Activated T-cell treated with anti-CD3 and anti-CD28 coated beads, Interleukin-2, amount 50 U/mL, for 4 hours (primary cell): Measurements from ENCODE around the gene RACK1. TPM values are rescaled to one million over a fixed set of nuclear protein-coding genes. Genes with fewer than 3 reads are reported as not detected.

ENCODE experiments used
- ATAC-seq, 2 donors: fragments of 200-7000 bp; cut with Tn5 transposase; one replicate each; pipeline ENCODE4 v1.10.0; 2021
- DNase-seq: peaks from one replicate; pipeline ENCODE4 v3.0.0-alpha.2; 2020
- H3K27me3 Mint-ChIP-seq: one replicate; pipeline ENCODE4 v1.8.0; 2021; ENCODE audit warnings: low read depth, mixed read lengths
- H3K36me3 Mint-ChIP-seq: one replicate; pipeline ENCODE4 v1.8.0; 2022; ENCODE audit warnings: mixed read lengths; ENCODE audit not compliant: insufficient read depth
- H3K4me1 Mint-ChIP-seq: one replicate; pipeline ENCODE4 v1.8.0; 2021; ENCODE audit warnings: low read depth, mixed read lengths
- H3K4me3 Mint-ChIP-seq: one replicate; pipeline ENCODE4 v1.8.0; 2021; ENCODE audit warnings: mild to moderate bottlenecking, moderate library complexity, mixed read lengths
- H3K9me3 Mint-ChIP-seq: one replicate; pipeline ENCODE4 v1.8.0; 2021; ENCODE audit warnings: mixed read lengths
- total RNA-seq, 3 donors: library from RNA; stranded (reverse); gene quantifications; one replicate each; pipeline ENCODE4 v1.2.1, GENCODE V29; 2021

Gene RACK1
- total RNA-seq, 3 donors from 2014 or later, result 2,938 to 3,145 (median 2,972) TPM

GRCh38 chr5:181194489-181195248, 49.0 kb downstream of the RACK1 start:
- DNase-seq (no peak), ATAC-seq (no peak)
- H3K36me3 Mint-ChIP-seq, result no peaks in the 10 kb centered on the region
- peaks cover 2% of the 10 kb centered on the region for H3K27me3 Mint-ChIP-seq
- H3K9me3 Mint-ChIP-seq, result no peaks in the 10 kb centered on the region
- H3K4me1 Mint-ChIP-seq, result peaks cover 13% of the 10 kb centered on the region
- no peak overlapping the region for H3K4me3 Mint-ChIP-seq

GRCh38 chr5:181193656-181194055, 50.0 kb downstream of the RACK1 start:
- no peak for ATAC-seq
- DNase-seq, result no peak
- H3K4me3 Mint-ChIP-seq, result peak overlapping the region; percentile 14
- H3K36me3 Mint-ChIP-seq, result no peaks in the 10 kb centered on the region
- H3K27me3 Mint-ChIP-seq, result peaks cover 2% of the 10 kb centered on the region
- no peaks in the 10 kb centered on the region for H3K9me3 Mint-ChIP-seq
- H3K4me1 Mint-ChIP-seq, result peaks cover 15% of the 10 kb centered on the region

- no peaks in the 10 kb centered on the region for H3K9me3 Mint-ChIP-seq
- peaks cover 4% of the 10 kb centered on the region for H3K27me3 Mint-ChIP-seq
- no peak for DNase-seq
- H3K36me3 Mint-ChIP-seq, result no peaks in the 10 kb centered on the region
- peak overlapping the region; percentile 93 for H3K4me3 Mint-ChIP-seq
- peaks cover 19% of the 10 kb centered on the region for H3K4me1 Mint-ChIP-seq
- no peak for ATAC-seq
These were observed 51.2 kb downstream of the RACK1 start for GRCh38 chr5:181192337-181193046.

- DNase-seq (peak; percentile 93), ATAC-seq (peak; percentile 66 to 69)
- Mint-ChIP-seq H3K4me1 (peaks cover 19% of the 10 kb centered on the region), H3K27me3 (peaks cover 4% of the 10 kb centered on the region), H3K4me3 (peak overlapping the region; percentile 93), H3K36me3 (no peaks in the 10 kb centered on the region), H3K9me3 (no peaks in the 10 kb centered on the region)
These were observed 52.0 kb downstream of the RACK1 start for GRCh38 chr5:181191526-181192336.

- H3K27me3 Mint-ChIP-seq, result peaks cover 4% of the 10 kb centered on the region
- peak overlapping the region; percentile 93 for H3K4me3 Mint-ChIP-seq
- H3K36me3 Mint-ChIP-seq, result no peaks in the 10 kb centered on the region
- H3K4me1 Mint-ChIP-seq, result peaks cover 25% of the 10 kb centered on the region
- DNase-seq (peak; percentile 34), ATAC-seq (peak; percentile 14 to 19)
- H3K9me3 Mint-ChIP-seq, result no peaks in the 10 kb centered on the region
These were observed 52.8 kb downstream of the RACK1 start for GRCh38 chr5:181190711-181191525.

- H3K9me3 Mint-ChIP-seq, result no peaks in the 10 kb centered on the region
- H3K4me1 Mint-ChIP-seq, result peaks cover 31% of the 10 kb centered on the region
- DNase-seq, result peak; percentile 47
- H3K36me3 Mint-ChIP-seq, result no peaks in the 10 kb centered on the region
- H3K4me3 Mint-ChIP-seq, result peak overlapping the region; percentile 93
- peak in 1 of 2 donors; percentile 9 for ATAC-seq
- peaks cover 4% of the 10 kb centered on the region for H3K27me3 Mint-ChIP-seq
These were observed 53.6 kb downstream of the RACK1 start for GRCh38 chr5:181189962-181190710.

GRCh38 chr5:181189363-181189961, 54.2 kb downstream of the RACK1 start:
- peak; percentile 35 to 41 for ATAC-seq
- H3K27me3 Mint-ChIP-seq, result peaks cover 4% of the 10 kb centered on the region
- no peaks in the 10 kb centered on the region for H3K36me3 Mint-ChIP-seq
- peak; percentile 58 for DNase-seq
- peaks cover 36% of the 10 kb centered on the region for H3K4me1 Mint-ChIP-seq
- H3K4me3 Mint-ChIP-seq, result peak overlapping the region; percentile 93
- no peaks in the 10 kb centered on the region for H3K9me3 Mint-ChIP-seq

GRCh38 chr5:181188700-181189362, 54.9 kb downstream of the RACK1 start:
- ATAC-seq, result no peak
- H3K9me3 Mint-ChIP-seq, result no peaks in the 10 kb centered on the region
- H3K4me1 Mint-ChIP-seq, result peaks cover 40% of the 10 kb centered on the region
- peak overlapping the region; percentile 93 for H3K4me3 Mint-ChIP-seq
- peak; percentile 72 for DNase-seq
- no peaks in the 10 kb centered on the region for H3K36me3 Mint-ChIP-seq
- peaks cover 4% of the 10 kb centered on the region for H3K27me3 Mint-ChIP-seq

GRCh38 chr5:181187500-181188213, 56.0 kb downstream of the RACK1 start:
- DNase-seq, result peak; percentile 22
- no peak for ATAC-seq
- Mint-ChIP-seq H3K36me3 (no peaks in the 10 kb centered on the region), H3K27me3 (peaks cover 4% of the 10 kb centered on the region), H3K9me3 (no peaks in the 10 kb centered on the region), H3K4me3 (peak overlapping the region; percentile 93), H3K4me1 (peaks cover 40% of the 10 kb centered on the region)

- H3K27me3 Mint-ChIP-seq, result peaks cover 4% of the 10 kb centered on the region
- H3K4me1 Mint-ChIP-seq, result peaks cover 42% of the 10 kb centered on the region
- ATAC-seq (no peak), DNase-seq (no peak)
- peak overlapping the region; percentile 29 for H3K4me3 Mint-ChIP-seq
- H3K36me3 Mint-ChIP-seq, result no peaks in the 10 kb centered on the region
- H3K9me3 Mint-ChIP-seq, result no peaks in the 10 kb centered on the region
These were observed 56.7 kb downstream of the RACK1 start for GRCh38 chr5:181186986-181187499.
